COLO829 (cell line): ENCODE measurements around the gene MBL2.

ENCODE experiments used
- DNase-seq: peaks from one replicate; pipeline ENCODE4 v3.0.0; 2012; ENCODE audit warnings: low spot score

The MBL2 gene

DNA sequence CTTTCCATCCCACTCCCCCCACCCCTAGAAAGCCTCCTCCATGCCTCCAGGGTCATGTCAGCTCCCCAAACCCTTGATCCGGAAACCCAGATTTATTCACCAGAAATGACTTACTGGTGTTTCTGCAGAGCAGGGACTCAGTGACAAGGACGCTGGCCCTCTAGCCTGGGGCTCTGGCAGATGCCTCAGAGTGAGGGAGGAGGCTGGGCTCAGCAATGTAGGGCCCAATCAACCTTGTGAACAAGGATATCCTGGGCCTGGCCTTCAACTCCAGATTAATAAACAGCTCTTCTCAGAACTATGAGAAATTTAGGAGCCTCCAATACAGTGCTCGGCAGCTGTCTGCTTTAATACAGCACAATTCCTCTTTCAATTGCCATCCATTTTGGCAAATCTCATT, at the start of gene MBL2:
Gene MBL2 (minus strand): TSS at position 162 of the 400 bp plus-strand sequence. CDS start 1,149 bp downstream, outside the sequence.
- no peak for DNase-seq

DNA sequence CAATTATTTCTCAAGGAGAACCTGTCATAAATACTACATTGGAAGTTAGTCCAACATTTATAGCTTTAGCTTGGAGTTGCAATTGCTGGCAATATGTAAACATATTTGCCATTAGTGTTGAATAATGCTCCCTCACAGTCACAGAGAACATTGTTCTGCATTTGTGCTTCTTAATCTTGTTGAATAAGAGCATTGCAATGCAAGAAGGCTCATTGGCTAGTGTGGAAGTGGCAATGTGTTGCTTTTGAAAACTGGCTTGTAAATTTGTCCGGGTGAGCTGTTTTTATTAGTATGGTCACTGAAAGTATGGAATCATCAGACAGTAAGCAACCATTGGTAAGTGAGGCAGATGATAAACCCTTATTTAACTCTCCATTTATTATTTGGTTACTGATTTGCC, 47.7 kb upstream of the MBL2 start:
- DNase-seq: no peak

DNA sequence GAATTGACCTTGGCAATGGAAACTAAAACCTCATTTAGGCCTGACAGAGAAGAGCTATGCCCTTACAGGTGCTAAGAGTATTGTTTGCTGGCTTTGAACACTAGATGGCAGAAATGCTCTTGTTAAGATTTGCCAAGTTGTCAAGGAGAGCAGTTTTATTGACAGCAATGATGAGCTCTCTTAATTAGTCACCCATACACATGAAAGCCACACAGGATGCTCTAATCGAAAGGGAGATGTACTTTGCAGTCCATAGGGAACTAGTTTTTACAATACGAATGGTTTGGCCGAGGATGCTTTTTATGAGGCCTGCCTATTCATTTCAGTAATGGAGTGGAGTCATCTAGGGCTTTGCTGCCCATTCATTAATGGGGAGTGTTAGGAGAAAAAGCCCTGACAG, 45.4 kb upstream of the MBL2 start:
- DNase-seq: no peak

DNA sequence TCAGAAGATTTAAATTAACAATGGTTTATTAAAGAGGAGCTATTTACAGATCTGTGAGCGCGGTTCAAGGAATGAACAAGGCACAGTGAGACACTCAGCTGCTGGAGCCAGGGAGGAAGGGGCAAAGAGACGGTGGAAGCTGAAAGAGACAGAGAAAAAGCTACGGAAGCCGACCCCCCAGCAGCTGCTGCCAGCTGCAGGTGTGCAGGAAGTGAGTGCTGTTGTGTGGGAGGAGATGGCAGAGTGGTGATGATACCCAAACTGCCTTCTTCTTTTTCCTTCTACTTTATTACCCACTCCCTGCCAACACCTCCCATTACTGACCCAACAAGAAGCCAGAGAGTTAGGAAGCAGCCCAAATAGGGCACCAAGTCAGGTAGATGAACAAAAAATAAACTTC, 41.9 kb upstream of the MBL2 start:
- DNase-seq: no peak

DNA sequence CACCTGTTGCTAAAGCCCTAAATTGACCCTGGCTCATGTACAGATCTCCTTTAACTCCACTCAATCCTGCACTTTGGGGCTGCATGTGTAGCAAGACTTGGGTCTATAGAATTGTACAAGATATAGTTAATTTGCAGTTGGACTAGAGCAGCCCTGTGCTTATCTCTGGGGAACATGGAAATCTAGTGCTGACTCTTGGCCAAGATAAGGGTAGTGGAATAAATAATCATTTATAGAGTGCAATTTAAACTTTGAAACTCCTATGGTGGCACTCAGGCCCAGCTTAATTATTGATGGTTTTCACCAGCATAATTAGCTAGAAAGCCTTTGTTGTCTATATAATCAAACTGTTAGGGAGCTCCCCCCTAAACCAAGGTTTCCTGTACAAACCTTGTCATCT, 39.2 kb upstream of the MBL2 start:
- no peak for DNase-seq

DNA sequence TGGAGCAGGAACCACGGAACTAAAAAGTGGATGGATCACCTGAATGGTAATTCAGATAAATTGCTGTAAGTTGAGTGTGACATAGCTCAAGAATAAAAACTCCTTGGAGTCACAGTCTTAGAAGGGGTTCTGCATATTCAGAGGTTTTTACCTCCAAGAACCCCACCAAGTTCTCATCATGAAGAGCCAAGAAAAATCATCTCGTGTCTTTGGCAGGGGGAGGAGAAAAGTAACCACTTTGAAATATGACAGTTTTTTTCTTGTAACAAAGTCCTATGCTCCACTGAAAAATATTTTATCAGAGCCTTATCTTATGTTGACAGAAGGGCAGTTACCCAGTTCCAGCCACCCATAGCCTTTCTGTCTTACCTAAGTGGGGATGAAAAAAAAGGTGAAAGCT, 38.2 kb upstream of the MBL2 start:
- DNase-seq: no peak

DNA sequence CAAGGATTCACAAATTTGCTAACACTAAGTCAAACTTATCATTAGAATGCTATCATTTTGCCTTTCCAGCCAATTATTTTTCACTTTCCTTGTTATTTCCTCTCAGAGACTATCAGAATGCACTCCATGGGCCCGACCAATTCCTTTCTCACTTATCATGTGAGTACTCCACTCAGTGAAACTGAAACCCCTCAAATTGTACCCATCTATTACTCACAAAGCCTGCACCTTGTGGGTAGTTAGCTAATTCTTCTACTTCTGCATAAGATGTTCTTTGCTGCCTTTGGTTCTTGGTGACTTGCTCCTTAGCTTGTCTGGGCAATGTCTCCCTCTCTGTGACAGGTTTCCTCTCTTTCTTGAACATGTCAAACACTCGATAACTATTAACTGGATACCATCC, 35.2 kb upstream of the MBL2 start:
- no peak for DNase-seq

DNA sequence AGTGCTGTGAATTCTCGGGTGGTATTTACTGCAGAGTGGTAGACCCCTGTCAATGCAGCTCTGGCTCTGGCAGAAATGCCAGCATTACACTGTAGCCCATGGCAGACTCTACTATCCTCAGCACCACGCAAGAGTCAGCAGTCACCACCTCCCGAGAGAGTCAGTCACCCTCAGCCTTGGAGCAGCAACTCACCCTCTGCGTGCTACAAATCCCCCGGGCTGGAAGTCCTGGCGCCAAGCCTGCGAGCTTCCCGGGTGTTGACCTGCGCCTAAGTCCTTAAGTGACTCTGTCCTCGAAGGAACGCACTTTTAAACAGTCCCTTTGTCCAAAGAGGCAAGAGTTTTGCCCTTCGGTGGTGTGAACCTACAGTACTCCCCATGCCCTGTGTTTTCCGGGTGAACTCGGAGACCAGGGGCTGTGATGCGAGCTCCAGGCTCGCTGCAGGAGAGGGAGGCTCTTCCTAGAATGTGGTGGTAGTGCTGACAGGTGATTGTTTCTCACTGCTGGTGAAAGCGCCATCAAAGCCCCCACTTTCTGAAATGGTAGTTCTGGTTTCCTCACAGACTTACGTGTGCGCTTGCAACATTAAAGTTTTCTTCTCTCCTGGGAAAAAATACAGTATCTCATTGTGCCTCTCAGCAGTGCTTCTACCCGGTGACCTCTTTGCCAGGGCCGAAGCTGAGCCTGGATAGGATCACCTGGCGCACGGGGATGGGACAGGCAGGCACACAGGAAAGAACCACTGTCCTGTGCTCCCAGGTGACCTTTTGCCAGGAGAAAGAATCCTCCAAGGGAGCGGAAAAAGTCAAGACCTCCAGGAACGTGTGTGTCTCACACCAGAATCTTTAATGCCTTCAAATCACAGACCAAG, 33.1 kb upstream of the MBL2 start:
- DNase-seq: no peak

DNA sequence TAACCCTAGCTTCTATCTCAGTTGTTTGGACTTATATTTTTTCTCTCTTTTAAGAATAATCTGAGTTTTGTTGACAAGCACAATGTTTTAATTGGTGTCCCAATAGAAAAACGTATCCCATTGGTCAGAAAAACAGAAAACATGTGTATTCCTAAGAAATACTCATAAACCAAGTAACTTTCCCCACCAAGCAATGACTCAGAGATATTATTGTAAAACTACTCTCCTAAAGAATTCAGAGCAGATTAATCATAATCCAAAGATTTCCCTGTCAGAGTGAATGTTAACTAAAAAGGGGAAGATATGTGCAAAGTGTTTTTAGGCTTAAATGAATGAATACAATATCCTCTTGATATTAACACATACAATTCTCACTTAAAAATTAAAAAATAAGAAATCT, 29.4 kb upstream of the MBL2 start:
- no peak for DNase-seq

DNA sequence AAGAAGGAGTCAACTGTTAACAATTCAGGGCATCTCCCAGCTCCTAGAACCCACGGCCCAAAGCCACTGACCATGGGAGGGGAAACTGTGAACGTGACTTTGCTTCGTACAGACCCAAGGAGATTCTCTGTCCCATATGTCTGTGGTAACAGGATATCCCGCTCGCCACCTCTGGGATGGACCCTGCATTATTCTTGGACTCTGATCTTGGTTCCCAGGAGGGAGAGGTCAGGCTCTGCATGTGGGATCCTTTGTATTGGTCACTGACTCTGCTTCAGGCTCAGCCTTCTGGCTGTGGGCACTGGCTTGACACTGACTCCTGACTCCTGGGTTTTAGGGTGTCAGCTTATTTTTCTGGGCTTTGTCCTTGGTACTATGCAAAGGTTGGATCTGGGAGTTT, 13.5 kb upstream of the MBL2 start:
- no peak for DNase-seq

DNA sequence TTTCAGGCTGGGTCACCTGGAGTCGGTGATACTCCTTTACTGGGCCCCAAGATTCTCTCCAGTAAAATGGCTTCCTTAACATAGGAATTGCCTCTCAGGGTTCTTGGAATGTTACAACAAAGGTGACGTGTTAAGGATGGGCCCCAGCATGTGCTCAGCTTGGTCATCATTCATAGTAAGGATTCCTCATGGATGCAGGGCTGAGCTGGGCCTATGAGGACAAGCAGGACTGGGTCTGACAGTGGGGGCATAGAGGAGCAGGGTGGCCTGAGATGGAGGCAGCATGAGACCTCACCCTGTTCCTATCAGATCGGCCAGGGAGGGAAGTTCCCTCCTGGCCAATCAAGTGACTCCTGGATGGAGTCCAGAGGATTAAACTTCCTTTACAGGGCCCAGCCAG, 12.8 kb upstream of the MBL2 start:
- DNase-seq: no peak

DNA sequence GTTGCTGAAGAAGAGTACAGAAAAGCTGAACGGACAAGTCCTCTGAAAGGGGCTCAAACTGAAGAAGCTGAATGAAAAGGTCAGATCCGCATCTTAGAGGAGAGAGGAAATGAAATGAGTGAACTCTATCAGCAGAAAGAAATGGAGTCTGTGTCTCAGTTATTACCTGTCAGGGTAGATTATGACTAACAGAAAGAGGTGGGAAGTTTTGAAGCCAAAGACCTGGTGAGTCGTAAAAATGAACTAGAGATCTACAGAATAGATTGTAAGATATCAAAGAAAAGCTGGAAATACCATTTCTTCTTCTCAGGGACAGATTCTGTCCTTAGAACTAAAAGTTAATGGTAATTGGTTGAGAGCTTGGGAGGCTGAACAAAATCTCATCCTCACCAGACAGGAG, 11.1 kb upstream of the MBL2 start:
- no peak for DNase-seq

DNA sequence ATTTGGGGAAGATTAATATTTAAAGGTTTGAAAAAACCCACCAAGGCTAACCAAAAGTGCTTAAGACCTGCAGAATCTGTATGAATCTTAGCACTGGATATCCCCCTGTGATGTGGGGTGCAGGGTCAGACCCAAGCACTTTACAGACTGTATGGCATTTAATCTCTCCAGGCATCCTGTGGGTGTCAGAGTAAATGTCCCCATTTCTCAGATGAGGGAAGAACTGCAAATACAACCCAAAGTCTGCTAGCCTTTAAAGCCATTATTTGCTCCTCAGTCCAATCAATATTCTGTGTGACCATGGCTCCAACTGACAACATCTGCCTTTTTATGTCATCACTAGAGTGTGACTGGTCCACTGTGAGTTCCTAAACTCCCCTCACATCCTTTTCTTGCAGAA, 10.0 kb upstream of the MBL2 start:
- no peak for DNase-seq

DNA sequence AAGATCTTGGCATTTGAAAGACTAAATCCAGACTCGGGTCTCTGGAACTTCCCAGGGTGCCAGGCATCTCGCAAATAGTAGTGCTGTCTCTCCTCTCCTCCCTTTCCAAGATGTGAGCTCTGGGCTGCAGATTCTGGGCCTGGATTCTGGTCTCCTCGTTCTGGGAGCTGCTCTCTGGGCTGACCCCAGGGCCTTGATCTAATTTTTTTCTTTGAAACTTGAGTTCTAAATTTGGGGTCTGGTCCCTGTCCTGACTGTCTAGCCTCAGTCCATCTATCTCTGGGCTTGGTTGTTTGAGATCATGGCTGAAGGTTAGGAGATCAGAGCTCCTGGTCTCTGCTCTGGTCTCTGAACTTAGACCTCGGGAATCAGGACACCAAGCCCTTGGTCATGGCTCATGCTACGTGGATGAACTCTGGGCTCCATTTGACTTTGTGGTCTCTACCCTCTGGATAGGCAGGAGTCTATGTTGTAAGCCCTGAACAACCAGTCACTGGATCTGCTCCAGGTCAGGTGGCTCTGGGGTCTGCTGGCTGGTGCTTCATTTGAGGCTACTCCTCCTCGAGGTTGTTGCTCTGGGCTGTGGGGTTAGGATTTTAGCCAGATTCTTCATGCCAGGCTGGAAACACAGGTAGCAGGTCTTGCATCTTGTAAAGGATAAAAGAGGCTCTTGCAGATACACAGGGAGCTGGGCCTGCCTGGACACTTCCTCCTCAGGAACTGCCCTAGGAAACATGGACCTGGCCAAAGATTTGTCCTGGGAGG, 8.0 kb upstream of the MBL2 start:
- DNase-seq: no peak

DNA sequence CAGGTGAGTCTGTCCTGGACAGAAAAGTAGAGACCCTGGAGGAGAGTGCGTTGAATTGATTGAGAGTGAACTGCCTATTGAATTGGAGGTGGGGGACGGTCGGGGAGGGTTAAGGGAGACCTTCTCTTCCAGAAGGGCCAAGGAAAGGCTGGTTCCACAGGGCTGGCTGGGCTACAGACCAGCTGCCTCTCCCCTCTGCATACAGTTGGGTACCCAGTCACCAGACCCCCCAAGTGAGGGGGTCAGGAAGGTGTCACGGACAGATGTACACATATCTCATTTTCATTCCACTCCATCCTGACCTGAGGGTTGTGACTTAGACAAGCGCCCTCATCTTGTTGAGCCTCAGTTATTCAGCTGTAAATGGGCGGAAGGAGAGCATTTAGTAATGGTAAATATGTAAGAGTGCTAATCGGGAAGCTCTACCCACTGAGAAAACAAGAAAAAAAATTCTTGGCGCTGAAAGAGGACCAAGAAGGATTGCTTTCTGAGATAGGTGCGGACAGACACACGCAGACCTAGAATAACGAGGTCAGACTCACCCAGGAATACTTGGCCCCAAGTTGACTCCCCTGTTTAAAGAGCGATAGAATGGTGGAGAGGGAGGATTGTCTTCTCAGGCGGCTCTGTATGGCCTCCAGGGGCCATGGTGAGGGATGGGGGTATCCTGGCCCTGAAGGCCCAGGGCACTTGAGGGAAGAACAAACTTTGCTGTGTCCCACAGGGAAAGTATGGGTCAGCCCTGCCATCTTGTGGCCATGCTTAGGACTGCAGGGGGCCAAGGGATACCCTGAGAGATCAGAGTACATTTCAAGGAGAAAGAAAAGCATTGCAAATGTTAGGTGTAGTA, 7.2 kb upstream of the MBL2 start:
- DNase-seq: peak; percentile 49

DNA sequence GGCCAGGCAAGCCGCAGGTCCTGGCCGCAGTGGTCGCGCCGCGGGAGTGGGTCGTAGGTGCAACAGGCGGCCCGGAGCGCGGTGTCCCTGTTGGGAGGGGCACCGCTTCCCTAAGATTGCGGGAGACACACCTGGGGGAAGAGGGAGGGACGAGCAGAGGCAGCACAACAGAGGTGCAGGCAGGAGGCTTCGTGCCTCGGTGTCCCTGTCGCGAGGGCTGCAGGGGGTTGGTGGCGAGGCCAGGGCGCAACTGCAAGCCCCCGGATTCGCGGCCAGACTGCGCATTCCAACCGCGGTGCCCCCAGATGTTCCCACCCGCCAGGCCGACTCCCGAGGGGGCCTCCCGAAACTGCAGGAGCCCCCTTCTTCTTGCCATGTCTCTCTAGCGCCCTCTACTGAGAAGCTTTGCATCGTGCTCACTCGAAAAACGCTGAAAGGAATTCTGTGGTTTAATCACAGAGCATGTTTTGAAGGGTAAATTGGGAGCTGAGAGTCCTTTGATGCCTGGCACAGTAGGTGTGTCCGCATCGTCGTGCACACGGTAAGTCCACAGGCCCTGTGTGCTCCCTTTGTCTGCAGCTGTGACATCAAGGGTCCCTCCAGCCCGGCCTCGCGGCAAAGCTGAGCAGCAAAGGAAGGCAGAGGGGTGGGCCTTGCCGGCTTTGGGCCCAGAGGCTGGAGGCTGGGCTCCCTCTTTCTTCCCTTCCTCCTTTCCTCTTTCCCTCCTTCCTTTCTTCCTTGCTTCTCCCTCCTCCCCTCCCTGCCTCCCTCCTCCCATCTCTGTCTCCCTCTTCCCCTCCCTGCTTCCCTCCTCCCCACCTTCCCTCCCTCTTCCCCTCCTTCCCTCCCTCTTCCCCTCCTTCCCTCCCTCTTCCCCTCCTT, 6.2 kb upstream of the MBL2 start:
- no peak for DNase-seq

DNA sequence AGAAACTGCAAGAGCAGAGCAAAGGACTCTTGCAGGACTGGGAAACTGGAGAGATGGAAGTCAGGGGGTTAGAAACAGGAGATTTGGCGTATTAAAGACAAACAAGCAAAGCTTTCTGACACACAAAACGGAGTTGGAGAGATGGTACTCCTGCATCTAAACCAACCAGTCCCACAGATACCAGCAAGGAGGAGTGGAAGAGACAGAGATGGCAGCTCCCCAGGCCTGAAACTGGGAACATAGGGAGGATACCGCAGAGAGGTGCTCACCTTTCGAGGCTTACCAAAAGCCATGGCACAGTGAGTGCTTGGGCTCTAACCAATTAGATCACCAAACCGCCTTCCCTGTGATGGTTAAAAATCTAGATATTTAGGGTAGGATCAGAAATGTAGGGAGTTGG, 4.8 kb upstream of the MBL2 start:
- no peak for DNase-seq

DNA sequence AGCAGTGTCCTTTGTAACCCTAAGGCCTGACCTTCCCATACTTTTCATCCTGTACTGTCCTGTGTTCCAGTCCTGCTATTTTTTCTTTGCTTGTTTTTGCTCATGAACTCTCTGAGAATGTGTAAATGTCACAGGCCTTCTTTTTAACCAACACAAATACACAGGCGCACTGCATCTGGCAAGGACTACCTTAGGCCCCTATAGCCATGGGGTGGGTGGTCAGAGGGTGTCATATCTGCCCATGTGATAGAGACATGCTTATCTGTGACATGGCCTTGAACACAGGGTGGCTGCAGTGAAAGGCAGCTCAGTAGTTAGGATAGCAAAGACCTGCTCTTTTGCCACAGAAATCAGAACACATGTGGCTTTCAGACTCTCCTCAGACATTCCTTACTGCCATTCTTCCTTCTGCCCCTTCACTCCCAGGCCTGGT, 3.9 kb upstream of the MBL2 start:
- DNase-seq: no peak

DNA sequence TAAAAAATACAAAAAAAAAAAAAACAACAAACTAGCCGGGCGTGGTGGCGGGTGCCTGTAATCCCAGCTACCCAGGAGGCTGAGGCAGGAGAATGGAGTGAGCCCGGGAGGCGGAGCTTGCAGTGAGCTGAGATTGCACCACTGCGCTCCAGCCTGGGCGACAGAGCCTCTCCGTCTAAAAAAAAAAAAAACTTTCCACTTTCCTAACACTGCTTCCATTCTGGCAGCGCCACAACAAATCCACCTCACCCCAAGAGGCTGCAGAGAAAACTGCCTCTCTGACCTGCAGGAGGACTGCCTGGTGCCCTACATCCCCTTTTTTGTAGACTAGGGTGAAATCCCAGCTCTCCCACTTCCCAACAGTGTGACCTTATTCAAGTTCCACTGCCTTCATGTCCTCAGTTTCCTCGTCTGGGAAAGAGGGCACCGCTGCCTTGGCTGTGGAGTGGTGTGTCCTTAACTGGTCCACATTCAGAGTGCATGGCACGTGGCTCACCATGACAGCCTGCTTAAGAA, 2.6 kb upstream of the MBL2 start:
- DNase-seq: no peak

DNA sequence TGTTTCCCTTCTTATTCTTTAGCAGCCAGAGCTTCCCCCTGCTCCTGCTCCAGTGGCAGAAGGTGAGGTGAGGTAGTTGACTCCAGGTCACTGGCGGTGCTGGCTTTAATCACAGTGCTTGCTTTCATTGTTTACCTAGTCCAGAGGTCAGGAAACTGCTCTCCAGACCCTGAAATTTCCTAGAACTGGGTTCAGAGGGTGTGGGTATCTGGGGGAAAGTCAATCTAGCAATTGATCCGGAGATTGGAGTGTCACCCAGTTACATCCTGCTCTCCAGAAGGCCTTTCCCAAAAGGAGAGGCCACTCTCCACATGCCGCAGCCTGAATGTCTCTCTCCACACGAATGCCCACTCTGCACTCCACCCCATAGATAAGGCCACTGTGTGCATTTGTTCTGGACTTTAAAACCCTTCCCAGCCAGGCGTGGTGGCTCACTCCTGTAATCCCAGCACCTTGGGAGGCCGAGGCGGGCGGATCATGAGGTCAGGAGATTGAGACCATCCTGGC, 2.1 kb upstream of the MBL2 start:
- DNase-seq: no peak

DNA sequence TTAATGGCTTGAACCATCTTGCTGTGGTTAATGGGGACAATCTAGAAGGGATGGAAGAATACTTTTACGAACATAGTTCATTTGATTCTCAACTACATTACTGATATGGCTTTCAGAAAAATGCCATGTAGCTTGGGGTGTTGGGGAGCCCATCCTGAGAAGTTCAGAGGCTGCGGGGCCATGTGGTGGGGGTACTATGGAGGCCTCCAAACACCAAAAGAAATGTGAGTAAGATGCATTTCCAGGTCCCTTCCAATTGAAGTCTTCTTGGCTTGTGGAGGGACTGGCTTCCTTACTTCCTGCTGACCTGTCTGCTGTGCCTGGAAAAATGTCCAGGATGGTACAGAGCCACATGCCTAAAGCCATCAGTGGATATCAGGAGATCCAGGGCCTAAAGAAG, 1.6 kb upstream of the MBL2 start:
- no peak for DNase-seq
